Superior temporal gyrus (tissue), 1 donor: Measurements from ENCODE around the gene TTLL10.

Experiments used
- DNase-seq: peaks from one replicate; pipeline ENCODE4 v3.0.0-alpha.2; 2016; ENCODE audit errors: extremely low spot score

TTLL10 gene

DNA sequence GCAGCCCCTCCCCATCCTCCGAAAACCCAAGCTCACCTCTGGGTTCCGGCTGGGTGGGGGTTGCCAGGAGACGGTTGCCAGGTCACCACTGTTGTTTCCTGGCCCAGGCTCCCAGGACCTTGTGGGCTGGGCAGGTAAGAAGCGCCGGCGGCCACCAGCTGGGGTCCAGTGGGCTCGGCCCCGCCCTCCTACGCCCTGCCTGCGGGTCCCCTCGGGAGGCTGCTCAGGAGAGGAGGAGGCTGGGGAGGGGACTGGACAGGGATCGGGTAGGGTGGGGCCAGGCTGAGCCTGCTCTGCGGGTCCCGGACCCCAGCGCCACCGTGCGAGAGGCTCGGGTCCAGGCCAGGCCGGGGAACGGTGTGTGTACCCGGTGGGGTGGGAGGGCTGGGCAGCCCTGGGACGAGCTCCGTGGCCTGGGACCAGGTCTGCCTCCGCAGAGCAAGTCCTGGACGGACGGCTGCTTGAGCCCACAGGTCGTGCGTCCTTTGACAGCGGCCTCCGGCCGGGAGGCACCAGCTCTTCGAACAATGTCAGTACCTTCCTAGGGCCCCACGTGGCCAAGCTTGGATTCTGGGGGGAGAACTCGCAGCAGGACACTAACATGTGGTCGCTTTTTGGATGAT, at the start of gene TTLL10:
TTLL10 (plus strand) TSS at position 88 of the 623 bp plus-strand sequence. CDS start 5,336 bp downstream, outside the sequence.
- DNase-seq = no peak

- no peak for DNase-seq
These were observed 49.2 kb upstream of the TTLL10 start for GRCh38 chr1:1124508-1124785.

DNA sequence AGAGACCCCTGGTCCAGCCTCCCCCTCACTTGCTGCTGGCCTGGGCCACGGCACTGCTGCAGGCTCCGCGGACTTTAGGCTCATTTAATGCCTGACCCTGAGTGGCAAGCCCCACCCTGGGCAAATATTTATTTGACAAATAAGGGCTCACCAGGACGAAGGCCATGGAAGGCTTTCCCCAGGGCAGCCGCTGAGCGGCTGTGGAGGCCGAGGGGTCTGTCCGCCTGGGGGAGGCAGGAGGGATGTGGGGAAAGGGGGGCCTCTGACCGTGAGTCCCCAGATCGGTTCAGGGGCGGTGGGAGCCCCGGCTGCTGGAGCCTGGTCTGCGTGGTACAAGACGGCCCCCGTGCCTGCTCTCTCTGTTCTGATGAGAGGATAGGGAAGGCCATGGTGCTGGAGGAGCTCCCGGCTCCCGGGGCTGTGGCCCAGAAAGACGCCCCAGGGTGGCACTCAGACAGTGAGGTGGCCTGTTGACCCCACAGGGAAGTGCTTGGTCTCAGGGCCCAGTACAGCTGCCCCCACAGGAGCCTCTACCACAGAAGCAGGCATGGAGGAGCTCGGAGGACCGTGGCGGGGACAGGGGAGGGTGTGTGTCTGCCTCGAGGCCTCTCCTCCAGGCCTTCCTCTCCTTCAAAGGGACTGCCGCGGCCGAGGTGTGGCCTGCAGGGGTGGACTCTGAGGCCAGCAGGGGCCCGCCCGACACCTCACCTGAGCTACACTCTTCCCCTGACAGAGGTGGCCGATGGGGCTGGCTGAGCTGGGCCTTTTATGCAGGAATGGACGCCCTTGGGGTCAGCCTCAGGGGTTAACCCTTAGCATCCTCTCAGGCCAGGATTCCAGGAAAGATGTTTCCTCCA, 48.7 kb upstream of the TTLL10 start:
- DNase-seq = no peak

DNA sequence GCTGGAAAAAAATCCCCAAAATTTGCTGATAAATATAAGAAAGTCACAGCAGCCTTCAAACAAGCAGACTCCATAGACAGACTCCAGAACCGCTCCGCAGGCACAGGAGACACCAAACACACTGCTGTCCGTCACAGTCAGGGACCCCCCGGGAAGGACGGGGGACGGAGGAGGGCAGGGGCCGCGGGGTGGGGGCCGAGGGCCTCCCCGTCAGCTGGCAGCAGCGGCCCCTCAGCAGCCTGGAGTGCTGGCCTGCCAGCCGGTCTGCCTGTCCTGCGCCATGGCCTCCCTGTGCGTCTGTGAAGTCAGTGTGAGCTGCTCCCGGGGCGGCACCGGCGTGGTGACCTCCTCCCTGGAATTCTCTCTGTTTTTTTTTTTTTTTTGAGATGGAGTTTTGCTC, 47.7 kb upstream of the TTLL10 start:
- no peak for DNase-seq

GRCh38 chr1:1127551-1128451, 45.9 kb upstream of the TTLL10 start:
- DNase-seq = no peak

GRCh38 chr1:1128454-1129139, 45.1 kb upstream of the TTLL10 start:
- DNase-seq = no peak

- DNase-seq = no peak
These were observed 44.3 kb upstream of the TTLL10 start for GRCh38 chr1:1129381-1129821.

GRCh38 chr1:1130206-1131120, 43.2 kb upstream of the TTLL10 start:
- DNase-seq = no peak

- DNase-seq = no peak
These were observed 41.4 kb upstream of the TTLL10 start for GRCh38 chr1:1132042-1132950.

DNA sequence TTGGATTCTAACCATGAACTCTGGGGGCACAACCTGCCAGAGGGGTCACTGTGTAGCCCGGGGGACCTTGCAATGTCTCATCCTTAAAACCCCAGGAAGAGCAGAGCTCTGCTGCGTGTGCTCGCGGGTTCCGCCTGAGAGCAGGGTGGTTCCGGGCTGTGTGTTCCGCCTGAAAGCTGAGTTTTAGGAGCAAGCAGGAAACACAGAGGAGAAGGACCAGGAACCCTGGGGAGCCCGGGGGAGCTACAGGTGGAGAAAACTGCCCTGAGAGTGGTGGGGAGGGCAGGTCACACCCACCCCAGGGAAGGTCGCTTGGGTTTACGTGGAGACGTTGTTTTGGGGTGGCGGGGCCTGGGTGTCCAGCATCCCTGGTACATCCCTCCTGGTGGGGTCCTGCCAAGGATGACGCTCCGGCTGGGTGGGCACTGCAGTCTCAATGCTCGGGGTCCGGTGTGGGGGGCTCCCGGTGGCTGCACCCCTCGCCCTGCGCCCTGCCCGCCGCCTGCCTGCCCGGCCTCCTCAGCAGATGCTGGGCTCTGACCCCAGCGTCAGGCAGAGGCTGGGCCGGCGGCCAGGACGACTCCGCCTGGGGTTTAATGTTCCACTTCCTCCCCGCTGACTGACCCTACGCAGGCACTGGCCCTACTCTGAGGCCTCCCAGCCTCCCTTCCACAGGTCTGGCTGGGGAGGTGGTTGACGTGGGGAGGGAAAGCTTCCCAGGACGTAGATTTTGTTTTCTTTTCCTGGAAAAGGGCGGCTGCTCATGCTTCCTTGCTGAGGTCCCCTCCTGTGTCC, 40.5 kb upstream of the TTLL10 start:
- no peak for DNase-seq

- no peak for DNase-seq
These were observed 39.2 kb upstream of the TTLL10 start for GRCh38 chr1:1134300-1134970.

DNA sequence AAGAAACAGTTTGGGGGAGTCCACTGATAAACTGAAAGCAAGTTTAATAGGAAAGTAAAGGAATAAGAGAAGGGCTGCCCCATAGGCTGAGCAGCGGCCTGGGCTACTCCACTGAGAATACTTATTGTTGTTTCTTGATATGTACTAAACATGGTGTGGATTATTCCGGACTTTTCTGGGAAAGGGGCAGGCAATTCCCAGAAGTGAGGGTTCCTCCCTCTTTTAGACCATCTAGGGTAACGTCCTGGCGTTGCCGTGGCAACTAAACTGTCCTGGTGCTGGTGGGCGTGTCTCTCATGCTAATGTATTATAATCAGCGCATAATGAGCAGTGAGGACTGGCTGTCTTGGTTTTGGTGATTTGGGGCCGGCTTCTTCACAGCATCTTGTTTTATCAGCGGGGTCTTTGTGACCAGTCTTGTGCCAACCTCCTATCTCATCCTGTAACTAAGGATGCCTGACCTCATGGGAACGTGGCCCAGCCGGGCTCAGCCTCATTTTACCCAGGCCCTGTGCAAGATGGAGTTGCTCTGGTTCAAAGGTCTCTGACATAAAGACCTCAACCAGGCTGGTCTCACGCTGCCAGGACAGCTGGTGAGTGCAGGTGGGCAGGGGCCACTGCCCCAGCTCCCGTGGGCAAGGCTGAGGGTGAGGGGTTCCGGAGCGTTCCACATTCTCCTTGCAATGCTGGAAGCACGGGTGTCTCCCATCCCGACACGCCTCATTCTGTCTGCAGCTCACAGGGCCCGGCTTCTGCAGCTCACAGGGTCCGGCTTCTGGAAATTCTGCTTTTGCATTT, 38.1 kb upstream of the TTLL10 start:
- no peak for DNase-seq

DNA sequence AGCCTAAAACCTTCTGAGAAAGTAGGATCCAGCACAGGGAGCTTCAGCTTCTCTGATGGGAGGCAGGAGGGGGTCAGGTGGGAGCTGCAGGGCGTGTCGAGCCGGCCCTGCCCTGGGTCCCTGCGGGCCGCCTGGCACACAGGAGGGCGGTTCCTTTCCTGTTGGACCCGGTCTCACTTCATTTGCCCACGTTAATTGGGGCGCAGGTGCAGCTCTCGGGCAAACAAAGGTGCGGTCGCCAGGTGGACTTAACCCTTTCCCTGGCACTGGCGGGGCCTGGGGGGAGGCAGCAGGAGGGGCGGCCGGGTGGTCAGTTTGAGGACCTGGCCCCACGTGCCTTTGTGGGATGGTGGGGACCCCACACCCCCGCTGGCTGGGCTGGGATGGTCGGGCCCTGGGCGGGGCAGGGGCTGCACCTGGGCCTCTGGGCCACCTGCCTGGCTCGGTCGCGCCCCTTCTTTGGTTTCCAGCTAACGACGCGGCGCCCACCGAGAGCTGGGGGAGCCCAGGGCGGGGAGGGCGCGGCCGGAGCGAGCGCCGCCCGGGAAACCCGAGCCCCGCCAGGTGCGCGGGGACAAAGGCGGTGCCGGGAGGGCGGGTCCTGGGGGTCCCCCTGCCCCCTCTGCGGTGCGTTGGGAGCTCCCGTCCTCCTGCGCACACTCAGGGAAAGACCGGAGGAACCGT, 37.0 kb upstream of the TTLL10 start:
- DNase-seq = no peak

DNA sequence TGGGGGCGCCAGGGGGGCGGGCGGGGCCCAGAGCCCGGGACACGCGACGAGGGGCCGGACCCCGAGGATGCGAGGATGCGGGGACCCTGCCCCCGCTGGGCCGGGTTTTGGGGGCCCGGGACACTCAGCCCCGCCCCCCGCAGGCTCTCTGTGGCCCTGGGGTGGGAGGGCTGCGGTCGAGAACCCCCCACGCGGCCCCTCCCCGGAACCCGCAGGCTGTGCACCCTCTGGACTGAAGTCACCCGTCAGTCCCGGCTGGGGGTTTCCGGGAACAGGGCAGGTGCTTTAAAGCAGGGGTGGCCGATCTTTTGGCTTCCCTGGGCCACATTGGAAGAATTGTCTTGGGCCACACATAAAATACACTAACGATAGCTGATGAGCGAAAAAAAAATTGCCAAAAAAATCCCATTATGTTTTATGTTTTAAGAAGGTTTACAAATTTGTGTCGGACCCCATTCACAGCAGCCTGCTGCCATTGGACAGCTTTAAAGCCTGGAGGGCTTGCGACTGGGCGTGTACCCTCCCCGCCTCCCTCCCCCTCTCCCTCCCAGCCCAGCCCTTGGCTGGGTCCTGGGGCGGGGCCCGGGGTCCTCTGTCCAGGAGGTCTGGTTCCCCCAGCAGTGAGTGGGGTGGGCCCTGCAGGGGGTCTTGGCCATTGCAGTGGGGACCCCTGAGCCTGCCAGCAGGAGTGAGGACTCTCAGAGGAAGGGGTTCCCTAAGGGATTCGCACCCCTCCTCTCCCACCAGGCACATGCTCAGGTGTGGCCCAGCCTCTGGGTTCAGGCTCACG, 36.2 kb upstream of the TTLL10 start:
- DNase-seq = no peak

- DNase-seq = no peak
These were observed 33.0 kb upstream of the TTLL10 start for GRCh38 chr1:1140673-1141072.
